Activated T-cell treated with anti-CD3 and anti-CD28 coated beads, Interleukin-2, amount 50 U/mL, for 48 hours (primary cell): Measurements from ENCODE around the gene FGD5.

Experiments used
- DNase-seq, 2 experiments: peaks; one replicate each; pipeline ENCODE4 v3.0.0-alpha.2; 2020

FGD5 gene

DNA sequence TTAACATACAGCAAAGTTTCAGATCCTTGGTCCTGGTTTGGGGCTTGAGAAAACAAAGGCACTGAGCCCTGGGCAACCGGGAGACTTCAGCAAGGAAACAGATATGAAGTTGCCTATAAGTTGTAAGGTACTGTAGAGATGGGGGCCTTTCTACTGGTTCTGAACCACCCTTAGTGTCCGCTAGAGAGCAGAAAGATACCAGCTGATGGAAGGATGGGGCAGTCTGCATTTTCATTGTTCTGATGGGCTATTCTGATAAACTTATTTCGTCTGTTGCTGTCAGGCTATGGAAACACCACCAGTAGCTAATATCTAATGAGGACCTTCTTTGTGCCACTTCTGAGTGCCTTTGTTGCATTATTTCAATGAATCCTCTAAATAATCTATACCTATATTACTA lies 38.7 kb downstream of the FGD5 start:
- DNase-seq, result no peak

- DNase-seq, result no peak
Measured at GRCh38 chr3:14858105-14858504, 39.3 kb downstream of the FGD5 start.

DNA sequence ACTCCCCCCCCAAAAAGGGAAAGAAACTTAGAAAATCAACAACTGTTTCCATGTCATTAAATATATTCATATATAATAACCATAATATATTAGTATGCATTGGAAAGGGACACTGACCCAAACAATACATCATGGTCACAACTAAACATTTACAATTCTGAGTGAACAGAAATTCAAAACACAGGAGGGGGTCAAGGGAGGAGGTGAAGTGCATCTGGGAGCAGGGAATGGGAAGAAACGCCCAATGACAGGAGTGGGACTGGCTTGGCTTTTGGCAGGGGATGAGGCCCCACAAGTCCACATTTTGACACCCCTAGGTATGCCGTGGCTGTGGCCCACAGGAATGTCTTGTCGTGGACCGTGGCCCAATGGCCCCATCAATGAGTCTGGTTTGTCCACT lies 41.1 kb downstream of the FGD5 start:
- no peak for DNase-seq

GRCh38 chr3:14861031-14861430 lies 42.3 kb downstream of the FGD5 start:
- no peak for DNase-seq

- no peak for DNase-seq
Measured at GRCh38 chr3:14861446-14862302, 42.9 kb downstream of the FGD5 start.

DNA sequence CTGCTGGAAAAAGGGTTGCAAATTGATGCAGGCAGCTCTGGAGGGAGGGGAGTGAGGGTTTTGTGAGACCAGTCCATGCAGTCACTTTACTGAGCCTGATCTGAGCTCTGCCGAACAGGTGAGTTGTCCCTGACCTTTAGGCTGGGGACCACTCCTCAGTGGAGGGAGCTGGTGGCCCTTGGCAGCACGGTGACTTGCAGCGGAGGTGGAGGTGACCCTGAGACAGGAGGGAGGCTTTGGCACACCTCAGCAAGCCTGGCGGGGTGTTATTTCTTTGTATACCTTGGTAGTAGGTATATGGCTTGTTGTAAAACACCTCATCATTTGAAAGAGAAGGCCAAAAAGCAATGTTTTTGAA lies 43.5 kb downstream of the FGD5 start:
- DNase-seq, result no peak

GRCh38 chr3:14862661-14863230 lies 44.0 kb downstream of the FGD5 start:
- no peak for DNase-seq

DNA sequence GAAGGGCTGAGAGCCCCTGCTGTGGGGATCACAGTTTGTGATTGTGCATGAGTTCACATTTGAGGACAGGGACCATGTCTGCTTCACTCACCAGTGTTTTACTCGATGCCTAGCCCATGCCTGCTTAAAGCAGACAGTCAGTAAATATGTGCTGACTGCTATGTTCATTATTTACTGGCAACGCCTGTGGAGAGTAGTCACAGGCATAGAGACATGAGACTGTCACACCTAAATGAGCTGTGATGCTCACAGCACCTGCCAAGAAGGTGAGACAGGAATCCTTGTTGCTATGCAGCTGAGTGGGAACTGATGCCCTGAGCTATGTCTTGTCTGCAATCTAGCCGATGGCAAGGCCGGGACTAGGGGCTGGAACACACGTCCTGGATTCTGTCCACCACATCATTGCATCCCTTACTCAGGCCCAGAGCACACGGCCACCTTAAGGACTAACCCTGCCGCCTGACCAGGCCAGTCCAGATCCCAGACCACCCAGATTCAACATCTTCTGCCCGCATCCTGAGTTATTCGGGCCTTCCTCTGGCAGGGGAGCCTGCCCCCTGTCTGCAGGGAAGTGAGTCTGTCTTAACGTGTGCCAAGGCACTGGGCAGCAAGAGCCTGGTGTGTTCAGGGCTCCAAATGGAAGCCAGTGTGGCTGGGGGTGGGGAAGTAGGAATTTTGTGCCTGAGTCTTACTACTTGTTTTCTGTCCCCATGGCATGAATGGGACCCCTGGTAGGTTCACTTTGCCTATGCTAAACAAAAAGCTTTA lies 44.8 kb downstream of the FGD5 start:
- no peak for DNase-seq

- DNase-seq, result no peak
Measured at GRCh38 chr3:14864131-14864530, 45.4 kb downstream of the FGD5 start.

- DNase-seq, result no peak
Measured at GRCh38 chr3:14866627-14867026, 47.9 kb downstream of the FGD5 start.

DNA sequence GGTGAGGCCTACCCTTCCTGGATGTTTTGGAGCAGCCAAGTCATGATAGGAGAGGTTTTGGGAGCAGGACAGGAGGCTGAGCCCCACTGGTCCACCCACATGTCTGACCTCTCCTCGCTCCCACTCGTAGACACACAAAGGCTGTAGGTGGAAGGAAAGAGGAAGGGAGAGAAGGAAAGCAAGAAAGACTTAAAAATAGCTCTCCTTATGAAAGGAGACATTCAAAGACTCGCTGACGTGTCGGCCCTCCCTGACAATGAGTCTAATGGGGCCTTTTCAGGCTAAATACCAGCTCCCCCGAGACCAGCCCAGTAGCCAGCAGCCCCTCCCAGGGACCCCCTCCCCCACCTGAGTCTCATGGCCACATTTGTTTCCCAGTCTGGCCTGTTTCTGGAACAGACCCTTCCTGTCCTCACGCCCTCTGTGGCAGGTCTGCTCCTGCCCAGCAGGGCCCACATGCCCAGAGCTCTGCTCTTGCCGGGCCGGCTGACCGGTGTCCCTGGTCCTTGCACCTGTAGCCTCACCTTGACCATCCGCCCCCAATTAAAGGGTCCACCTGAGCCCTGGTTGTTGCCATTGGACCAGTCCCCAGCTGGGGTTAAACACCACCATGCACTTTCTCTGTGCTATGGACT lies 49.3 kb downstream of the FGD5 start:
- no peak for DNase-seq

DNA sequence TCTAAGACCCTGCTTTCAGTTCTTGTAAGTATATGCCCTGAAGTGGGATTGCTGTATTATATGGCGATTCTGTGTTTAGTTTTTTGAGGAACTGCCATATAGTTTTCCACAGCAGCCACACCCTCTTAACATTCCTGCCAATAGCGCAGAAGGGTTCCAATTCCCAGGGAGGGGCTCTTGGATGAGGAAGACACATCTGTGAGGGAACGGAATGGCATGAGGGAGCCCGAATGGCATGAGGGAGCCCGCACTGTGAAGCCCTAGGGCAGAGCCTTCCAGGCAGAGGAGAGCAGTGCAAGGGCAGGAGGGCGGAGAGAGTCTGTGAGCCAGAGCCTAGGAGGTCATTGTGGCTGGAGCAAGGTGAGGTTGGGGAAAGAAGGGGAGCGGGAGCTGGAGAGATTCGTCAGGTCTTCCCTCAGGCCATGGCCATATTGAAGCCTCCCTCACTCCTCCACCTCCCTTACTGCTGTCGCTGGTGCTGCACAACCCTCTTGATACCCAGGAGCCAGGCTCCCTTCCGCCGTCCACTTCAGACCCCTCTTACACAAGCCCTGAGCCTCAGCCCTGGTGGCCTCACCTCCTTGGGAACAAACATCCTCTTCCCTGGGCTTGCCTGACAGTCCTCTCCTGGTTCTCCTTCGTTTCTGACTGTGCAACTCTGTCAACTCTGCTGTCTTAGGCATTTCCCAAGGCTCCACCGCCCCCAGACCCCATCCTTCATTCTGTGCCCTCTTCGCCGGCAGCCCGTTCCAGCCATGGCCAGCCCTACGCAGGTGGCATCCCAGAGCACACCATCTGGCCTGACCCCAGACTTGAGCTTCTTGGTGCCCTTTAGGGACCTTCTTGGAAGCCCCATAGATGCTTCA lies 51.4 kb downstream of the FGD5 start:
- no peak for DNase-seq

- DNase-seq, result no peak
Measured at GRCh38 chr3:14870783-14871060, 52.0 kb downstream of the FGD5 start.

DNA sequence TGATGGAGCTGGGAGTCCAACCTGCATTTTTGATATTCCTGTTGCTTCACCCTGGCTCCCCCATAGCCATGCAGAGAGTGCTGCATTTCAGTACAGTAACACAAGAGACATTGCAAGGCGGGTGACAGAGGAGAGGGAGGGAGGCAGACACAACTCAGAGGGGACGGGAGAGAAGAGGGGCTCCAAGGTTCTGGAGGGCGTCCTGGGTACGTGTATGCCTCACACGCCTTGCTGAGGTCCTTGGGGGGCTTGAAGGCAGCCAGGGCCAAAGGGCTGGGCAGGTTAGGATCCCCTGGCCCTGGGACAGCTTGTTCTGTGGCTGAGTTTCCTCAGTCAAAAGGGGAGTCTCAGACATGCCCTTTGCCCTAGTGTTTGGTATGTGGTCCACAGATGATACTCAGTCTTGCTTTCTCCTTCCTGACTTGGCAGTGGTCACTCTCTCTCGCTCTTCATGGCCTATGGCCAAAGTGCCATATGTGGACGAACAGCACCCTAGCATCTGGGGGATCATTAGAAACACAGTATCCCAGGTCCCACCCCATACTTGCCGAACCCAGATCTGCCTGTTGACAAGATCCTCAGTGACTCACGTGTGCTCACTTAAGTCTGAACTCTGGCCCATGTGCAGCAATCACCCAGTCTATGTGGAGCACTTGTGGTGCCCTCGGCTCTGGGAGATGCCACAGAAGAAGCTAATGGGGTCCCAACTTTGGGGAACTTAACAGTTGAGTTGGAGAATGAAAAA lies 52.9 kb downstream of the FGD5 start:
- no peak for DNase-seq

DNA sequence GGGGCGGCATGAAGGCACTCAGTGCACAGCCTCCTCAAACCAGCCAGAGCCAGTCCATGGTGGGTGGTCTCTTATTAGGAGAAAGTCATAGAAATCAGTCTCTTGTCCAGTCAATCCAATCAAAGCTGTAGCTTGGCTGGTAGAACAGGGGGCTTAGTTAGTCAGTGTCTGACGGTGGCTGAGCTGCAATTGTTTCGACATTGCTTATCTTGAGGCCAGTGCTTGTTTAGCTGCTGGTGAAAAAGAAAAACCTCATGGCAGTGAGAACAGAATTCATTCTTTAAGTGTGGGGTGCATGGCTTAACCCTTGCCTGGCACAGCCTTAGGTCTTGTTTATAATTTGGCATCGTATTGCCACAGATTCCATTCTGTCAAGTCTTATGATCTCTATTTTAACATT lies 53.9 kb downstream of the FGD5 start:
- no peak for DNase-seq

- no peak for DNase-seq
Measured at GRCh38 chr3:14874784-14875183, 56.0 kb downstream of the FGD5 start.

GRCh38 chr3:14875411-14876175 lies 56.8 kb downstream of the FGD5 start:
- no peak for DNase-seq

DNA sequence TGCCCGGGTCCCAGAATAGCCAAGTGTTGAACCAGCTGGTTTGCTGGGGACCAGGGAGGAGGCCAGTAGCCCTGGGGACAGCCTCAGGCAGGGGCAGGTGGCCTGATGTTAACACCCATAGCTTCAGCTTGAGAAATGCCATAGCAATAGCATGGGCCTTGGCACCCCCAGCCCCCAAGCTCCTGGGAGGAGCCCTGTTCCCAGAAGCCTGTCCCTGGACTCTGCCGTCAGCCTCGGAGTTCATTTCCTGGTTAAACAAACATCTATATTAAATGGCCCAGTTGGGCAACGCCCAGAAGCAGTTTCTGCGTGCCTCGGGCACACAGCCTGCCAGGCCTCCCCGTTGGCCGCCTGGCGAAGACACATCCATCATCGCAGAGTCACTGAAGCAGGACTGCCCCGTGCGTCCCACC lies 58.2 kb downstream of the FGD5 start:
- DNase-seq, result no peak

DNA sequence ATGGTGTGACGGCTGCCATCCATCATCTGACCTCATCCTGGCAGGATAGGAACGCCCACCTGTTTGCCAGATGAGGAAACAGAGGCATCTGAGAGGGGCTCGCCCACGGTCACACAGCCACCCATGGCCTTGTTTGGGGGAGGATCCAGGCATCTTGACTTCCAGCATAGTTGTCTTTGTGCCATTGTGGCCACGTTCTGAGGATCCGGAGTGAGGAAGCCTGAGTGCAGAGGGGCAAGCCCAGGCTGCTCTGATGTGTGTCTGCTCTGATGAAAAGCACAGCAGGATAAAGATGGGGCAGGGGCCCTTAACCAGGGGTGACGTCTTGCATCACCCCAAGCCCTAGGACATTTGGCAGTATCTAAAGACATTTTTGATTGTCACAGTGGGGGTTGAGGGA lies 58.7 kb downstream of the FGD5 start:
- DNase-seq, result no peak

GRCh38 chr3:14879211-14879874 lies 60.6 kb downstream of the FGD5 start:
- DNase-seq, result no peak
